Retina (tissue), 1 donor: Measurements from ENCODE around the gene ITGAE.
"Not testable (repeated sequence)": the region's sequence is repeated elsewhere in the genome, so short reads cannot be mapped to it uniquely, and the experiment has no call there.

Experiments used
- DNase-seq: peaks from one replicate; pipeline ENCODE4 v3.0.0-alpha.2; 2016

The ITGAE gene

GRCh38 chr17:3794557-3795389, 6.2 kb downstream of the ITGAE start:
- DNase-seq: peak; percentile 56

DNA sequence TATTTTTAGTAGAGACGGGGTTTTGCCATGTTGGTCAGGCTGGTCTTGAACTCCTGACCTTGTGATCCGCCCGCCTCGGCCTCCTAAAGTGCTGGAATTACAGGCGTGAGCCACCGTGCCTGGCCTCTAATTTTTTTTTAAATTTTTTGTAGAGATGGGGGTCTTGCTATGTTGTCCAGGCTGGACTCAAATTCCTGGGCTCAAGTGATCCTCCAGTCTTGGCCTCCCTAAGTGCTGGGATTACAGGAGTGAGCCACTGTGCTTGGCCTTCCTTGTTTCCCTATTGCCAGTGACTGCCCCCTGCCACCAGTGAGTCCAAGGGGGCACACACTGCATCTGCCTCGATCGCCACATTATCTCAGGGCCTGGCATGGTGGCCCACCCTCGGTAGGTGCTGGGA, 6.8 kb downstream of the ITGAE start:
- DNase-seq: not testable (repeated sequence)

GRCh38 chr17:3793258-3793657, 7.7 kb downstream of the ITGAE start:
- not testable (repeated sequence) for DNase-seq

DNA sequence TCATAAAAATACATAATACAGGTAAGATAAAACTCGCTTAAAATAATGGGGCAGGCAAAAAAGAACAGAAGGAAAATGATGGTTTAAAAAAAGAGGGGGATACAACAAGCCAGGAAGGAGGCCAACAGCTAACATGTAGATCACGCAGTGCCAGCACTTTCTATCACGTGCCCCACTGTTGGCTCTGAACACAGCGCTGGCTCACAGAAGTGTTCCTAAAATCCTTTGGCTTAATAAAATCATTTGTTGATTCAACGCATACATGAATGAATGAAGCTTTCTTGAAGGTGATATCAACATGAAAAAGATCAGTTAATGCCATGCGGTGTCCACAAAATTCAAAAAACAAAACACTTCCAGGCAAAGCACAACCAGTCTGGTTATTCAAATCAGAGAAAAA, 8.5 kb downstream of the ITGAE start:
- DNase-seq: no peak

- no peak for DNase-seq
These were observed 12.8 kb downstream of the ITGAE start for GRCh38 chr17:3788200-3788599.

- not testable (repeated sequence) for DNase-seq
These were observed 15.7 kb downstream of the ITGAE start for GRCh38 chr17:3785323-3785722.

DNA sequence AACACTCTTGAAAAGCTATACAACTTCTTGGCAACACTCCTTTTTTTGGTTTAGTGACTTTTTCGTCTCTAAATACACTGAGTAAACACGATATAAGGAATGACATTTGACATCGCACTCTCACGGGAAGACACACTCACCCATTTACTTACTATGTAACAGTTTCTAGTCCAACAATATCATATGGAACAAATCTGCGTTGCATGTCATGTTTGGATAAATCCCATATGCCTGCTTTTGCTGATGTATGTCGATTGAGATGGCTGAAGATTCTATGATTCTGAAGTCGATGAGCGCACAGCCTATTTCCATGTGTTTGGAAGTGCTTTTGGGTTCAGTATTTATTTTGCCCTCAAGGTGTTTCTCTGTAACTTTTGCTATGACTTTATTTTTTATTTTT, 18.2 kb downstream of the ITGAE start:
- no peak for DNase-seq

- DNase-seq: no peak
These were observed 20.0 kb downstream of the ITGAE start for GRCh38 chr17:3780986-3781385.

GRCh38 chr17:3777366-3778120, 23.4 kb downstream of the ITGAE start:
- DNase-seq: no peak

GRCh38 chr17:3773966-3774365, 27.0 kb downstream of the ITGAE start:
- DNase-seq: no peak

GRCh38 chr17:3773511-3773910, 27.5 kb downstream of the ITGAE start:
- no peak for DNase-seq

- no peak for DNase-seq
These were observed 28.2 kb downstream of the ITGAE start for GRCh38 chr17:3772764-3773163.

DNA sequence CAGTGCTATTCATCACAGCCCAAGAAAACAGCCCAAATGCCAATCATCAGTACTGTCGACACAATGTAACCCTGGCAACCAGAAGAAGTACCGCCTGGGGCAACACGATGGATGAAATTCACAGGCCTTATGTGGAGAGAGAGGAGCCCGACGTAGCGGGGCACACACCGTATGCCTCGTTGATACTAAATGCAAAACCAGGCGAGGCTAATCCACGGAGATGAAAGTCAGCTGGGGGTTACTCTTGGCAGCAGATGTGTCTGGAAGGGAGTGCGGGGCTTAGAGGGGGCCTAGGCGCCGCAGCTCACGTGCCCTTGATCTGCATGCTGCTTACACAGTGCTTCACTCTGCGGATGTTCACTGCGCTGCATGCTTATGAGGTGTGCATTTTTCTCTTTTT, 29.8 kb downstream of the ITGAE start:
- DNase-seq: no peak

DNA sequence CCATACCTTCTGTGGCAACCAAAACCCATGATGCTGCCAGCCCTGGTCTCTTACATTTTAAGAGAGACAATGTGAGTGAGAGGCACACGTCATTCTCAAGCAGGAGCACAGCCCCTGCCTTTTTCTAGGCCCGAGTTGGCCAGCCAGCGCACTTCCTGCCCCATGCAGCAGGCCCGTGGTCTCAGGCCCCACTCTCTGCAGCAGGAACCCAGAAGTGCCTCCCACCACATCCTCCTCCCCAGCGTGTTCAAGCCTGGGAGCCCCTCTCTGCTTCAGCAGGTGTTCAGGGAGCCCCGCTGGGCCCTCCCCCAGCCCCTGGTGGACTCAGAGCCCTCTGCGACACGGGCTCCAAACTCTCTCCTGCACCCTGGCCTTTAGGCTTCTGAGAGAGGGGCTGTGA, 30.5 kb downstream of the ITGAE start:
- no peak for DNase-seq

DNA sequence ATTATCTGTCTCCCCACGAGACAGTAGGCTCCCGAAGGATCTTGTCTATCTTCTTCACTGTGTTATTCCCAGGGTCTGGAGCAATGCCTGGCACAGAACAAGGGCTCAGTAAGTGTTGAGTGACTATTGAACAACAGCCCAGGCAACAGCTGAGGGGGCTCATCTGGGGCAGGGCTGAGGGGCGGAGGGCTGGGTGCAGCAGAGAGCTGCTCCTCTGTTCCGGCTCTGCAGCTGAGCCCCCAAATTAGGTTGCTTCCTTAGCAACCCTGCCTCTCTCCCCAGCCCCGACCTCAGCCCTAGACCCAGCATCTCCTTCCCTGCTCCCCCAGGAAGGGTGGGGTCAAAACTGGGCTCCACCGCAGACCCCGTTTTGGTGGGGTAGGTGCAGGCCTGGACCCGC, 32.2 kb downstream of the ITGAE start:
- DNase-seq: no peak

DNA sequence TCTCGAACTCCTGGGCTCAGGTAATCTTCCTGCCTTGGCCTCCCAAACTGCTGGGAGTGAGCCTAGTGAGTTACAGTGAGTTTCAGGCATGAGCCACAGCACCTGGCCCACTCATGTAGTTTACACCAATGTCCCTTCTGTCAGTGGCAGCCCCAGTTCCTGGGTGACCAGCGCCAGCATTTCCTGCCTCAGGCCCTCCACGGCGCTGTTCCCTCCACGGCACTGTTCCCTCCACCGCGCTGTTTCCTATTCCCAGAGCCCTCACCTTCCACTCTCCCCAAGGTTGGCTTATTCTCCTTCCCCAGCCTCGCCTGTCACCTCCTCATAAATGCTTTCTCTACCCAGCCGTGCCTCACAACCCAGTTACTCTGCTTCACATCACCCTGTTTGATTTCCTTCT, 32.6 kb downstream of the ITGAE start:
- DNase-seq: no peak

- DNase-seq: no peak
These were observed 34.2 kb downstream of the ITGAE start for GRCh38 chr17:3766779-3767178.

DNA sequence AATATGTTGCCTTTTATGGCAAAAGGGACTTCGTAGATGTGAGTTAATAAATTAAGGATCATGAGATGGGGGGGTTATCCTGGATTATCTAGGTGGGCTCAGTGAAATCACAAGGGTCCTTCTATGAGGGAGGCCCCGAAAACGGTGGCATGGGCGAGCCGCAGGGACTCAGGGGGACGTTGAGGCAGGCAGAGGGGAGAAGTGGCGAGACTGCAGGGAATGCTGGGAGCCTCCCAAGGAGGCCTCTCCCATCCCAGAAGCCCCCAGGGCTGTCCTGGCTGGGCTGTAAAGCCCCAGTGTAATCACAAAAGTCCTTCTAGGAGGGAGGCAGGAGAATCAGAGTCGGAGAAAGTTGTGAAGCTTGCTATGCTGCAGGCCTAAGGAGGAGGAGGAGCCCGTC, 35.0 kb downstream of the ITGAE start:
- DNase-seq: no peak

DNA sequence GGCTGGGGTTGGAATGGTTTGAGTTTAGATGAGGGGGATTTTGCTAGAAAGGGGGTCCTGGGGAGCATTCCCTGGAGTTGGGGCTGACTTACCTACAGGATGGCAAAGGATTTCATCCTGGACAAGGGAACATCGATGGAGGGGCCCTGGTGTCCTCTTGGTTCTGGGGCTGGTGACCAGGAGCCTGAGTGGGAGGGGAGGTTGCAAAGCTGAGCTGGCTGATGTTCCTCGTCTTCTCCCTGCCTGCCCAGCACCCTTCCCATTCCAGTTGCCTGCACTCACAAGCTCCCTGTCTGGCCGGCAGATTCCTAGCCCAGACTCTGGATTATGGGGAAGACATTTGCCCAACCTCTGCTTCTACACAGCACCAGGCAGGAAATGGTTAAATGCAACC, 37.2 kb downstream of the ITGAE start:
- no peak for DNase-seq

GRCh38 chr17:3762922-3763776, 37.8 kb downstream of the ITGAE start:
- DNase-seq: no peak

GRCh38 chr17:3761918-3762380, 39.0 kb downstream of the ITGAE start:
- no peak for DNase-seq

DNA sequence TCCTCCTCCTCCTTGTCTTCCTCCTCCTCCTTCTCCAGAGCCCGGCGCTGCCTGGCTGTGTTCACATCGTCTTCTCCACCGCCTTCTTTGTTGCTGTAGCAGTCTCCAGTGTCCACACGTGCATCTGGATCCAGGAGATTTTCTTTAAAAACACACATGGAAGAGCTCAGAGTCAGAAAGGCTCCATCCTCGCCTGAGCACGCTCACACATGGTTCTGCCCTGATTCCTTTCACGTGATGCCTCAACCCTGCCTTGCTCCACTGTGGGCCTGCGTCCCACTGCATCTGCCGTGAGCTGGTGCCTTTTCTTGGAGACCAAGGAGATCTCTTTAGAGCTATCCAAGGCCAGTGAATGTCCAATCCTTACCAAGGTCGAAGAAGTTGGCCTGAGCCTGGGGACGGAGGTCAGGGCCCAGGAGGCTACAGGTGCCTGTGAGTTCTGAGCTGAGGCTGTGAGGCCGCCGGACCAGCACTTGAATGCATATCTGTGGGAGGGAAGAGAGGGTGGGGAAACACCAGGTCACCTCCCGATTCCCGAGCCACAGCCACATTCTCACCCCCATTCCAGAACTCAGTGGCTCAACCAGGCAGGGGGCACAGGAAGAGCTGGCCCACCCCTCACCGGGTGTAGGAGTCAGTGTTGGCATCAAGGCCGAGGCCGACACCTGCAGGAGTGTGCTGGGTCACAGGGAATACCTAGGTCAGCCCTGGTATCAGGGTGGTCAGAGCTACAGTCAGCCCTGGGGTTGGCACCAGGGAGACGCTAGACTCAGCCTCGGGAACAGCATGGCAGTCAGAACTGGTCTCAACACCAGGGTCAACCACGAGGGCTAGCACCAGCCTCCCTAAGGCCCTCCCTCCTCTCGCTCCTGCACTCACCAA, 39.7 kb downstream of the ITGAE start:
- no peak for DNase-seq
